RWPE1 (cell line): ENCODE data around the gene CD247.
A peak's percentile ranks its signal among the peaks of the same experiment; 100 is the strongest.

Experiments
- CTCF ChIA-PET: fragments of 350-600 bp; sonication (Branson Sonifier 250); formaldehyde crosslinking; extraction: SDS; loops from one replicate; lab custom pipeline; 2021; lab: Yijun Ruan, JAX
- POLR2A ChIA-PET: fragments of 400-600 bp; formaldehyde crosslinking; extraction: SDS; loops from one replicate; lab custom pipeline; 2020; ENCODE audit warnings: antibody characterized with exemption; ENCODE audit not compliant: low non-redundant PET; lab: Yijun Ruan, JAX
- DNase-seq: peaks from one replicate; pipeline ENCODE4 v3.0.0; 2012; ENCODE audit warnings: low spot score
- H3K27ac ChIP-seq: fragments of 450-650 bp; 2 replicates; pipeline ENCODE4 v1.5.1; 2017
- TF ChIP-seq, protein P1 (sequence below): fragments of 450-650 bp; conservative IDR thresholded peaks from 2 replicates; pipeline ENCODE4 v1.5.1; 2017; ENCODE audit warnings: low read depth, mild to moderate bottlenecking

The CD247 gene

GRCh38 chr1:167439301-167439988 lies 78.9 kb downstream of the CD247 start:
- ChIA-PET POLR2A (no interaction called here), CTCF (interaction anchor here (0.6 to 1.1 kb wide), 5 partner anchors 16 to 512 kb away, joined by 3 to 5 read pairs (median 3); no protein-coding TSS in a partner anchor)
- TF ChIP-seq, protein P1, sequence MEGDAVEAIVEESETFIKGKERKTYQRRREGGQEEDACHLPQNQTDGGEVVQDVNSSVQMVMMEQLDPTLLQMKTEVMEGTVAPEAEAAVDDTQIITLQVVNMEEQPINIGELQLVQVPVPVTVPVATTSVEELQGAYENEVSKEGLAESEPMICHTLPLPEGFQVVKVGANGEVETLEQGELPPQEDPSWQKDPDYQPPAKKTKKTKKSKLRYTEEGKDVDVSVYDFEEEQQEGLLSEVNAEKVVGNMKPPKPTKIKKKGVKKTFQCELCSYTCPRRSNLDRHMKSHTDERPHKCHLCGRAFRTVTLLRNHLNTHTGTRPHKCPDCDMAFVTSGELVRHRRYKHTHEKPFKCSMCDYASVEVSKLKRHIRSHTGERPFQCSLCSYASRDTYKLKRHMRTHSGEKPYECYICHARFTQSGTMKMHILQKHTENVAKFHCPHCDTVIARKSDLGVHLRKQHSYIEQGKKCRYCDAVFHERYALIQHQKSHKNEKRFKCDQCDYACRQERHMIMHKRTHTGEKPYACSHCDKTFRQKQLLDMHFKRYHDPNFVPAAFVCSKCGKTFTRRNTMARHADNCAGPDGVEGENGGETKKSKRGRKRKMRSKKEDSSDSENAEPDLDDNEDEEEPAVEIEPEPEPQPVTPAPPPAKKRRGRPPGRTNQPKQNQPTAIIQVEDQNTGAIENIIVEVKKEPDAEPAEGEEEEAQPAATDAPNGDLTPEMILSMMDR: peak; percentile 29; the same call in 1 of the 2 replicates
- DNase-seq: peak; percentile 36
- no peak overlapping the region for H3K27ac ChIP-seq

DNA sequence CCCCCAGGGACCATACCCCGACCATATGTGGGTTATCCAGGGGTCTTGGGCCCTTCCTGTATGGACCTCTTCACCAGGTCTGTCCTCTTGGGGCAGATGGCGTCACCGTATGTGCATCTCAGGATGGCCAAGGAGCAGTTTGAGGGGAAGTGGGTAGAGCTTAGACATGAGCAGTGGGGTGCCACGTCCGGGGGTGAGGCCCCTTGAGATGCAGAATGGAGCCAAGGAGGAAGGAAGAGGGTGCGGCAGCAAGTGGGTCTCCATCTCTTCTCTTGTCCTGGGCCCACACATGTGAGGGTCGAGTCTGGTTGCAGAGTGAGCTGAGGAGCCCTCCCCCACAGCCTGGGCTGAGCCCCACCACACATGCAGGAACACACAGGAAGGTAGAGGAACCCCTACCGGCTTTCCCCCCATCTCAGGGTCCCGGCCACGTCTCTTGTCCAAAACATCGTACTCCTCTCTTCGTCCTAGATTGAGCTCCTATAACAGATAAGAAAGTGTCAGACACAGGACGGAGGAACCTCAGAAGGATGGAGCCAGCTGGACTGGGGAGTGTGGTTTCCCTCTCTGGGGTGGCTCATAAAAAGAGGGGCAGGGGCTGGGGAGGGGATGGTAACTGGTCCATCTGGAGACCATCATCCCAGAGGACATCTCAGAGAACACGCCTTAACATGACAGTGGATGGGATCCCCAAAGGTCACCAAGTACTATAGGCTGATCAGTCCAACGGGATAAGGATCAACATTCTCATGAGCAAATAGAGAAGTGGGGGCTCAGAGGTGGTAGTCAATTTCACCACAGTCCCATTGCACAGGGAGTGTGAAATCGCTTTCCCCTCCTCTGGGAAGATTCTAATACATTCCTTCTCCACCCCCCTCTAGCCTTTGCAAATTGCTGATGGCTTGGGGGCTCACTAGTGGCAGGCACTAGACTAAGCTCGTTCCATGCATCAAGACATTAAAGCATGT lies 79.9 kb downstream of the CD247 start:
- CTCF ChIA-PET: interaction anchor here (0.6 to 1.1 kb wide), 4 partner anchors 15 to 296 kb away, joined by 3 to 5 read pairs (median 4); no protein-coding TSS in a partner anchor
- TF ChIP-seq, protein P1: no peak
- no peak for DNase-seq
- POLR2A ChIA-PET: no interaction called here
- no peak overlapping the region for H3K27ac ChIP-seq

DNA sequence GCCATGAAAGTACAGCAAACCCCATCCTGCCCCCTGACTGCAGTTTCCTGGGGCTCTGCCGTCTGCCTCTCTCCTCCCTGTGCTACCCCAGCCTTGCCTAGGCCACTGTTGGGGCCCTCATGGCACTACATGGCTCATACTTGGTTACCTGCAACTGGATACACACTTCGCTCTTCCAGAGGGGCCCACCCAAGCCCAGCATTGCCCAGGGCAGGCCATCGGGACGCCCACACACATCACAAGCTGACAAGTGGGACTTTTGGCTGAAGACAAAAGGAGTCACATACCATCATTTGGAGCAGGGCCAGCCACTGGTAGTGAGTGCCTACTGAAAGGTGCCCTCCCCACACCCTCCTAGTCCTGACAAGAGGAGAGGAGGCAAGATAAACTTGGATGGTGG lies 82.8 kb downstream of the CD247 start:
- no peak for DNase-seq
- CTCF ChIA-PET: no interaction called here
- H3K27ac ChIP-seq: no peak overlapping the region
- POLR2A ChIA-PET: no interaction called here
- TF ChIP-seq, protein P1: no peak

DNA sequence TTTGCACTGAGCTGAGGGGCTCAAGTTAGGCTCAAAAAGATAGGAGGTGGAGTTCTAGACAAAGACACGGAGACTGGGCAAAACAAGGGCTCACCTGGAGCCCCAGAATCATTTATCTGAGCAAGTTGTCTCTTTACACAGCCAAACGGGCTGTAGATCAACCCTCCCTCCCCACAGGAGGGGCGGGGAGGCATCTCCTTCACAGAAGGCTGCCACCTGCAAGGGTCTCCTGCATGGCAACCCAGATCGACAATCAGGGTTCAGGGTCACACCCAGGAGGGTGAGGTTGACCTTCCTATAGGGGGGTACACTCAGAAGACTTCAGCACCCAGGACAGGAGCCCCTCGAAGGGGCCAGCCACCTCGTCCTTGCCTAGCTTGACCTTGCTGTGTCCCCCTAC lies 84.0 kb downstream of the CD247 start:
- POLR2A ChIA-PET: no interaction called here

DNA sequence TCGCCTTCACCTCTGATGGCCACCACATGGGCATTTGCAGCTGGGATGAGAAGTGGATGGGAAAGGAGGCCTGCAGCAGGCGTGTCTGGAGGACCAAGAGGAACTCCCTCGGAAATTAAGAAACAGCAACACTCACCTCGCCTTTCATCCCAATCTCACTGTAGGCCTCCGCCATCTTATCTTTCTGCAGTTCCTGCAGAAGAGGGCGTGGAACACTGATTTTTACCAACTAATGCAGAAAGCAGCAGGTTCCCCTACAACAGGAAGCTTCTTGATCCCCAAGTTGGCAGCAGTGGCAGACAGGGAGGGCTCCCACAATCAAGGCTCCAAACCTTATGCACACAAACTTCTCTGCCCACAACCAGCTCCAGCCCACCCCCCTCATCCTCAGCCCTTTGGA lies 84.4 kb downstream of the CD247 start:
- H3K27ac ChIP-seq: no peak overlapping the region
- POLR2A ChIA-PET: no interaction called here
- TF ChIP-seq, protein P1: no peak
- no peak for DNase-seq
- CTCF ChIA-PET: interaction anchor here (0.6 kb wide), 1 partner anchor 1409 kb away, joined by 3 read pairs; no protein-coding TSS in a partner anchor

More for the DNA sequence above, 84.0 kb downstream of the CD247 start:
- TF ChIP-seq, protein P1: no peak
- no peak overlapping the region for H3K27ac ChIP-seq
- CTCF ChIA-PET: no interaction called here
- DNase-seq: no peak

DNA sequence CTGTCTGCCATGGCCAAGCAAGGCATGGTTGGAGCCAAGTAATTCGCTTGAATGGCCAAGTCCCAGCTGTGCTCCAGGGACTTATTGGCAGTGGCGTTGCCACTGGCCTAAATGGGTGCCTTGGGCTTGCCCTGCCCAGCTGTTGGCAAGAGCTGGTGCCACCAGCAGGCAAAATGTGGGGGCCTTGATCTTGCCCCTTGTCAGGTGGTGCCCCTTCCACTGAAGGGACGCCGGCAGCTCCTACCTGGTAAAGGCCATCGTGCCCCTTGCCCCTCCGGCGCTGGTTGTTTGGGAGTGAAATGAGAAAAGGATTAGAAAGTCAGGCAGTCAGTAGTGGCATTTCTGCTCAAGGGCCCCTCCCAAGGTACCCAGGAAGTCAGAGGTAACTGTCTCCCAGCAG lies 85.5 kb downstream of the CD247 start:
- POLR2A ChIA-PET: no interaction called here
- CTCF ChIA-PET: interaction anchor here (1.0 kb wide), 1 partner anchor 15 kb away, joined by 4 read pairs; no protein-coding TSS in a partner anchor
- TF ChIP-seq, protein P1: no peak
- no peak overlapping the region for H3K27ac ChIP-seq
- no peak for DNase-seq
